OCI-LY7 (cell line): ENCODE data around the gene NQO2.

Experiments used
- EZH2phosphoT487 ChIP-seq: fragments of 200-600 bp; sonication (generic); IDR thresholded peaks from 2 replicates; pipeline ENCODE4 v1.6.1; 2018; ENCODE audit warnings: low read depth, borderline replicate concordance, mild to moderate bottlenecking, mixed run types, antibody characterized with exemption, low read length, moderate library complexity, mixed read lengths
- TF ChIP-seq, protein P1 (sequence below): fragments of 200-600 bp; sonication (generic); conservative IDR thresholded peaks from 2 replicates; pipeline ENCODE4 v1.5.1; 2014; ENCODE audit warnings: mild to moderate bottlenecking, antibody characterized with exemption, low read length, moderate library complexity, mixed read lengths

DNA sequence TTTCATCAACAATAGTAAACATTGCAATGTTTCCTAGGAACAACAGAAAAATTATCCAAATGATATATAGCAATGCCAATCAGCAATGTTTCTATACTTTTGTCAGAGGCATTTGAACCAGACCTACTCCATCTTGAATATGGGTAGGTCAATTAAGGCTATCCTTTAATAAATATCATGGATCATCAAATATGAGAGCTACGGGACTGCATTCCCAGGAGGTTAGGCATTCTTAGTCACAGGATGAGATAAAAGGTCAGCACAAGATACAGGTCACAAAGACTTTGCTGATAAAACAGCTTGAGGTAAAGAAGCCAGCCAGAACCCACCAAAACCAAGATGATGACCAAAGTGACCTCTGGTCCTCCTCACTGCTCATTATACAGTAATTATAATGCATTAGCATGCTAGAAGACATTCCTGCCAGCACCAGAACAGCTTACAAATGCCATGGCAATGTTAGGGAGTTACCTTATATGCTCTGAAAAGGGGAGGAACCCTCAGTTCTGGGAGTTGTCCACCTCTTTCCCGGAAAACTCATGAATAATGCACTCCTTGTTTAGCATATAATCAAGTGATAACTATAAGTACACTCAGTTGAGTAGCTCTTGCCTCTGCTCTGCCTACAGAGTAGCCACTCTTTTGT is 19.8 kb upstream of the NQO2 start:
- TF ChIP-seq, protein P1, sequence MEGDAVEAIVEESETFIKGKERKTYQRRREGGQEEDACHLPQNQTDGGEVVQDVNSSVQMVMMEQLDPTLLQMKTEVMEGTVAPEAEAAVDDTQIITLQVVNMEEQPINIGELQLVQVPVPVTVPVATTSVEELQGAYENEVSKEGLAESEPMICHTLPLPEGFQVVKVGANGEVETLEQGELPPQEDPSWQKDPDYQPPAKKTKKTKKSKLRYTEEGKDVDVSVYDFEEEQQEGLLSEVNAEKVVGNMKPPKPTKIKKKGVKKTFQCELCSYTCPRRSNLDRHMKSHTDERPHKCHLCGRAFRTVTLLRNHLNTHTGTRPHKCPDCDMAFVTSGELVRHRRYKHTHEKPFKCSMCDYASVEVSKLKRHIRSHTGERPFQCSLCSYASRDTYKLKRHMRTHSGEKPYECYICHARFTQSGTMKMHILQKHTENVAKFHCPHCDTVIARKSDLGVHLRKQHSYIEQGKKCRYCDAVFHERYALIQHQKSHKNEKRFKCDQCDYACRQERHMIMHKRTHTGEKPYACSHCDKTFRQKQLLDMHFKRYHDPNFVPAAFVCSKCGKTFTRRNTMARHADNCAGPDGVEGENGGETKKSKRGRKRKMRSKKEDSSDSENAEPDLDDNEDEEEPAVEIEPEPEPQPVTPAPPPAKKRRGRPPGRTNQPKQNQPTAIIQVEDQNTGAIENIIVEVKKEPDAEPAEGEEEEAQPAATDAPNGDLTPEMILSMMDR = no peak
- no peak for TF ChIP-seq EZH2phosphoT487
